Measurements from ENCODE around the gene LCMT2. TPM values are rescaled to one million over a fixed set of nuclear protein-coding genes. Genes with fewer than 3 reads are reported as not detected.
A peak's percentile ranks its signal among the peaks of the same experiment; 100 is the strongest.

The LCMT2 gene
- total RNA-seq, 2 donors from 2014 or later = 7.5 to 10.9 TPM

DNA sequence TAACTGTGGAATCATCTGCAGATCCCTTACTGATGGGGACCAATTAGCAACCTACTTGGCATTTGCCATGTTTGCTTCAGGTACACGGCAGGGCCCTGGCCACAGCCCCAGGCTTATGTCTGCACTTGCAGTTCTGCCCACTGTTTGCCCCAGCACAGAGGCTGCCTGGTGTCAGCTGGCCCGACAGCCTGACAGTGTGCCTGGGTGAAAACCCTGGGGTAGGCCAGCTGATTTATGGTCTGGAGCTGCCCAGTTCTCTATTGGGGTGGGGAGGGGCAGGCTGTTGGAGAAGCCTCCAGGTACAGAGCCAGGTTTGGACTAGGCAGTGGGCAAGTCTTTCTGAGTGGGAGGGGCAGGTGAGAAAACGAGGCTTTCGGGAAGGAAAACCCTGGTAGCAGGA is 52.5 kb downstream of the LCMT2 start:
- intact Hi-C loops (cut with DNase I) = no loop called here
- no peak for DNase-seq
- no peak for ATAC-seq

DNA sequence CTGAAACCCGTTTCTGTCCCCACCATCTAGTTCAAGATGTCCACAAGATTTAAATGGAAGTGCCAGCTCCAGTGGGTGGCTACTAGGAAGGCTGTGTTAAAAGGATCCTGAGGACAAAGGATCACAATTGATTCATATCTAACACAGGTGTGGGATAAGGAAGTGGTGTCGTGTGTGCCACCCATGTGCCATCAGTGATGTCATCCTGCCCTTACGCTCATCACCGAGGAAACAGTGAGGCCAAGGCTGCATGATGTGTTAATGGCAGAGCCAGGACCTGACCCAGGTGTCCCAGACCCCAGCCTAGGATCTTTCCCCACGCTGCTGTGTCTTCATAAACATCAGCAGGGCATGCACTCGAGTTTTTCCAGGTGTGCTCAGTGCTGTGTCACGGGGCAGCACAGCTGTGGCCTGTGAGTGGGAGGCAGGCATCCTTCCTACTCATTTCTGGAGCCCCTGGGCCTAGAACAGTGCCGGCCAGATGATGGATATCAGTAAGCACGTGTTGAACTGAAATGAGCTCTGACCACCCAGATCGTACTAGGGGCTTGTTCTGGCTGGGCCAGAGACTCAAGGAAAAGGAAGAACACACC is 53.0 kb downstream of the LCMT2 start:
- intact Hi-C loops (cut with DNase I) = no loop called here
- ATAC-seq = no peak
- no peak for DNase-seq

DNA sequence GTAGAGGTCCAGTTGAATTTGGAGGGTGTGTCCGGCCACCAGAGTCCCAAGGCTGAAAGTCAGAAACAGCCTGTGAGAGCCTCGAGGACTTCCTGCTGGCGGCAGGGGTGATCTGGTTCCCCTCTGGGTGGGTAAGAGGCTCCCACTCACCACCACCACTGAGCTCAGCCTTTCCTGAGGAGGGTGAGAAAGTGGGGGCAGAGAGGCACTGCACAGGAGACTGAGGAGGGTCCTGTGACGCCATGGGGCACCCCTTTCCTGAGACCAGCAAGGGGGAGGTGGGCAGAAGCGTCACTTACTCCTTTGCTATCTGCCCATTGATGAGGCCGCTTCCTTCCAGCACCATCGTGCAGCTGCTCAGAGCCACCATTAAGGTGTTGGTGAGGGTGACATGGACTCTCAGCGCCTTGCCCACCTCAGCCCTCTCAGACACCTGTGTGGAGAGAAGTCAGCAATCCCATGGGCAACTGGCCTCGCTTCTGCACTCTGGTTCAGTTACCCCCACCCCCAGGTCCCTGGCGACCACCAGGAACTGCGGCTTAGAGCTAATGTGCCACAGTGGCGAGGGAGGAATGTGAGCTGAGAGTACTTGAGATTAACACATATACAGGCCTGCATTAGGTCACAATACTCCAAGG is 53.7 kb downstream of the LCMT2 start:
- intact Hi-C loops (cut with DNase I) = no loop called here
- DNase-seq (no peak), ATAC-seq (no peak)

DNA sequence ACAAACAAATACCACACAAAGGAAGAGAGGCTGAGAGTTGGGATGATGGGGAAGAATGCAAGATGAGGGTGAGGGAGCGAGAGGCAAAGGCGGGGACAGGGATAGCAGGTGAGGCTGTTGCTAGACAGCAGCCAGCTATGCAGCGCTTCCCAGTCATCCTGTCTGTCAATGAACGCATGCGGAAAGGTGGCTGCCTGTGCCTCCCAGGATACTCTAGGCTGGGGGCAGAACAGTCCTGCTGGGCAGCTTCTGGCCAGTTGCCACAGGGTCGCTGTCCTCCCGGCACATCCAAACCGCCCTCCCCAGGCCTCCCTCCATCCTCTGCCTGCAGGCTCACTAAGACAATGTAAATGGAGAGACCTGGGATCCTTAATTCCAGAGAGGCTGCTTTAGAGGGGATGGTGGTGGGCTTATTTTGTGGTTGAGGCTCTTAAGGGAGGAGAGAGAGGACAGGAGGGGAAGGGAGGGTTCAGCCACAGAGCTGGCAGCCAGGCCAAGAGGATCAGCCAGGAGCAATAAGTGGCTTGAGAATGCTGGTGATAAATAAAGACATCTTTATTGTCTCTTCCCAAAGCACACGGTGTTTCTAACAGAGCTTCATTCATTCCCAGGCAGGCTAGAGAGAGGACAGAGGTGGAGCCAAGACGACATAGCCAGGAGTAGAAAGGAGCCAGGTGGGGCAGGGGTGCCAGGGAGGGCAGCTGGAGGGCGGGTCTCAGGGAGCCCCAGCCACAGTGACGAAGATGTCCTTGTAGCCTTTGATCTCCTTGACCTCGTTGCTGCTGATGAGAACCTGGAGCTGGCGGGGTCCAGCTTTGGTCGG is 54.4 kb downstream of the LCMT2 start:
- ATAC-seq (peak in 1 of 2 donors; percentile 31), DNase-seq (no peak)
- intact Hi-C loops (cut with DNase I) = no loop called here

DNA sequence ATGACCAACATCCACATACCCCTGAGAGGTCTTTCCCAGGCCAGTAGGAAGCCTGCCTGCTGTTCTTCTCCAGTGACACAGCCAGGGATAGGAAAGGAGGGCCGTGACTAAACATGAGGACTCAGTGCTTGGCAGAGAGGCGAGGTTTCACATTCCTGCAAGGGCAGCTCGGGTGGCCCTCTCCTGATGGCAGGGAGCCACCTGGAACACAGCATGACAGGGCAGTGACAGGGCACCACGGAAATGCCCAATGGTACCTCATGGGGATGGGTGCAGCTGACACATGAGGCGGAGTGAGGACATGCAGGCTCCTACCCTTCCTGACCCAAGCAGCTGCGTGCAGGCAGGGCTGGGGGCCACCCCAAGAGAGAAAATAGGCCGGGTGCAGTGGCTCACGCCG is 56.2 kb downstream of the LCMT2 start:
- ATAC-seq = peak; percentile 94 to 96
- intact Hi-C loops (cut with DNase I) = no loop called here
- DNase-seq = peak; percentile 68

Other genes starting within 250 kb of the LCMT2 start
- 10 to 100 TPM; 18.0 to 21.5 TPM for gene UBR1, start 224.5 kb downstream of the LCMT2 start, total RNA-seq
- gene TMEM62, start 197.0 kb downstream of the LCMT2 start, total RNA-seq = 10 to 100 TPM; 10.3 to 11.1 TPM
- 10 to 100 TPM; 45.1 to 50.0 TPM for gene CCNDBP1, start 145.2 kb downstream of the LCMT2 start, total RNA-seq
- gene EPB42, start 109.6 kb downstream of the LCMT2 start, total RNA-seq = 1 to 10 TPM in 1 of 2 donors, under 1 TPM in 1; 0.68 to 2.3 TPM
- not detected for gene TGM5, start 63.6 kb downstream of the LCMT2 start, total RNA-seq
- gene TGM7, start 28.3 kb downstream of the LCMT2 start, total RNA-seq = not detected
- gene ZSCAN29, start 40.5 kb upstream of the LCMT2 start, total RNA-seq = 10 to 100 TPM; 13.2 to 15.3 TPM
- gene TUBGCP4, start 40.5 kb upstream of the LCMT2 start, total RNA-seq = 10 to 100 TPM; 11.3 to 12.6 TPM
- 10 to 100 TPM; 30.1 to 33.5 TPM for gene TP53BP1, start 162.6 kb upstream of the LCMT2 start, total RNA-seq
- 10 to 100 TPM; 23.8 to 24.5 TPM for gene MAP1A, start 187.0 kb upstream of the LCMT2 start, total RNA-seq